GM19239 (cell line): ENCODE results near the gene DNMT1.
"Not testable (repeated sequence)": the region's sequence is repeated elsewhere in the genome, so short reads cannot be mapped to it uniquely, and the experiment has no call there.

Experiments used
- DNase-seq: peaks from one replicate; pipeline ENCODE4 v3.0.0; 2011; ENCODE audit warnings: low spot score; ENCODE audit not compliant: insufficient read length
- FAIRE-seq: peaks from 2 replicates; lab custom pipeline; 2011; peaks lifted over from hg19 to GRCh38; lab: Jason Lieb, UNC

Gene DNMT1

DNA sequence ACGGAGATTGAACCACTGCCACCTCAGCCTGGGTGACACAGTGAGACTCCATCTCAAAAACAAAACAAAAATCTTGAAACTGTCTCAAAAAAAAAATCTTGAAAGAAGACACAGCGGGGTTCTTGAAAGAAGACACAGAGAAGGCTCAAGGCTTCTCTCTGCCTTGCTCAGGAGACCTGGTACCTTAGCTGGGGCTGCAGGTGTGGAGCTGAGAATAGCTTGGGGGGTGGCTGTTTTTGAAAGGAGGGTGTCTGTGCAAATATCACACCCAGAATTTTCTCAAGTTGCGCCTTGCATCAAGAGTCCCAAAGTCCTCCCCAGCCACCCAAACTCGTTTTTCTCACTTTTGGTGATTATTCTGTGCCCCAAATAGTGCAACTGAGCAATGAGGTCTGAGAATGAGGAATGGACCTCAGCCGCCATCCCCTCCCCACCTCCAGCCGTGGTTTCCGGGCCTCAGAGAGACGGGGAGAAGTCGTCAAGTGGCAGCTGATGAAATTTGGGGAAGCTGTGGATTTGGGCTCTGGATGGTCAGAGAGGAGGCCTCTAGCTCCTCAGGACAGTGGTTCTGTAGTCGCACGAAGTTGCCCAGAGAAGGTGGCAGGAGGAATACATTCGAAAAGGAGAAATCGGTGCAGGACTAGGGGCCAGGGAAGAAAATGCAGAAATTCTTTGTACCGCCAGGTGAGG is 27.6 kb upstream of the DNMT1 start:
- DNase-seq = no peak
- peak; percentile 40 for FAIRE-seq

- DNase-seq (no peak), FAIRE-seq (no peak)
These were observed 25.9 kb upstream of the DNMT1 start for GRCh38 chr19:10220695-10221094.

DNA sequence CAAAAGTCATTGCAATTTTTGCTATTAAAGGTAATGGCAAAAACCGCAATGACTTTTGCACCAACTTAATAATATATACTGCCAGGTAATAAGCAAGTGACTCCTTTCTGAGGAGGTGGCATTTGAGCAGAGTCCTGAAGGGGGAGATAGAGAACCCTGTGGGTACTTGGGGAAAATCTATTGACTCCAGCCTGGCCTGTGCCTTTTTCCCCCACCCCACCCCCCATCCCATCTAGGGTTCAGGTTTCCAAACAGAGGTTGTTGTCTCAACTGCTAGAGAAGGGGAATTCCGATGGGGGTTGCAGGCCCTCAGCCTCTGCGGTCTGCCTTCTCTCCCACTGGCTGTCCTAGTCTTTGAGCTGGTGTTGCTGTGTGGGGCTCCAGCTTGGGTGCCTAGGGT is 24.9 kb upstream of the DNMT1 start:
- peak; percentile 92 for FAIRE-seq
- DNase-seq = peak; percentile 50

- DNase-seq (no peak), FAIRE-seq (no peak)
These were observed 22.3 kb upstream of the DNMT1 start for GRCh38 chr19:10217085-10217484.

DNA sequence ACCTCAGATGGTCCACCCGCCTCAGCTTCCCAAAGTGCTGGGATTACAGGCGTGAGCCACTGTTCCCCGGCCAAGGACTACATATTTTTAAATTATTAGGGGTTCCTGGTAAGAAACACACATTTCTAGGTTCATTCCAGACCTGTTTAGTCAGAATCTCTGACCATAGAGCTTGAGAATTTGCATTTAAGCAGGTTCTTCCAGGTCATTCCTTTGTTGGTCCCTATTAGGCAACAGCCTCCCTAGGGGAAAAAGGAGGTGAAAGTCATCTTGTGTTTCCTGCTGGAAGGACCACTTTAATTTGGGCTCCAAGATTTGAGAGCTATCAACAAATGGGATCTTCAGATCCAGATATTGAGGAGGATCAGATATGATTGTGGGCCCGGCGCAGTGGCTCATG is 20.0 kb upstream of the DNMT1 start:
- FAIRE-seq = no peak
- DNase-seq = no peak

GRCh38 chr19:10211691-10212090 is 16.9 kb upstream of the DNMT1 start:
- FAIRE-seq (no peak), DNase-seq (no peak)

DNA sequence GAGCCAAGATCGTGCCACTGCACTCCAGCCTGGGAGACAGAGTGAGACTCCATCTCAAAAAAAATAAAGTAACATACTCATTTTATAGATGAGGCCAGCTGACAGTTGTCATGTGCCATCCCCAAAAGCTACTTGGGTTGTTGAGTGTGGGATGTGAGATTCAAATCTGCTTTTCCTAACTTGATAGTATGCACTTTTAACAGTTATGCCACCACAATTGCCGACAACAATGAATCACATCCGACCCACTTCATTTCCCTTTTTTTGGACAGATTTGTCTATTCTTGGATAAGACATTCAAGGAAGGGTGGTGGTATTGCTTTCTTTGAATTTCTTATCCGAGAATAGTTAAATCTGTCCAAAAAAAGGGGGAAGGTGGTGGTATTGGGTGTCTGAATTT is 16.3 kb upstream of the DNMT1 start:
- FAIRE-seq (no peak), DNase-seq (no peak)

GRCh38 chr19:10209315-10209714 is 14.6 kb upstream of the DNMT1 start:
- no peak for DNase-seq
- FAIRE-seq = no peak

GRCh38 chr19:10207026-10207425 is 12.3 kb upstream of the DNMT1 start:
- DNase-seq = no peak
- no peak for FAIRE-seq

- no peak for FAIRE-seq
- DNase-seq = no peak
These were observed 11.6 kb upstream of the DNMT1 start for GRCh38 chr19:10206226-10206885.

DNA sequence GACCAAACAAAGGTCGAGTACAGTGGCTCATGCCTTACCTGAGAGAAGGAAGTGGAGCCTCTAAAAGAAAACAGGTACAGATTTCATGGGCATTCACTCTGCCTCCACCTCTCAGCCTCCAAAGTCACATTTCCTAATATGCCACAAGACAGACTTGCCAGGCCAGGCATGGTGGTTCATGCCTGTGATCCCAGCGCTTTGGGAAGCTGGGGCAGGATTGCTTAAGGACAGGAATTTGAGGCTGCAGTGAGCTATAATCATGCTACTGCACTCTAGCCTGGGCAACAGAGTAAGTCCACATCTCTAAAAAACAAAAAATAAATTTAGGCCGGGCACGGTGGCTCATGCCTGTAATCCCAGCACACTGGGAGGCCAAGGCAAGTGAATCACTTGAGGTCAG is 10.9 kb upstream of the DNMT1 start:
- DNase-seq (no peak), FAIRE-seq (no peak)

DNA sequence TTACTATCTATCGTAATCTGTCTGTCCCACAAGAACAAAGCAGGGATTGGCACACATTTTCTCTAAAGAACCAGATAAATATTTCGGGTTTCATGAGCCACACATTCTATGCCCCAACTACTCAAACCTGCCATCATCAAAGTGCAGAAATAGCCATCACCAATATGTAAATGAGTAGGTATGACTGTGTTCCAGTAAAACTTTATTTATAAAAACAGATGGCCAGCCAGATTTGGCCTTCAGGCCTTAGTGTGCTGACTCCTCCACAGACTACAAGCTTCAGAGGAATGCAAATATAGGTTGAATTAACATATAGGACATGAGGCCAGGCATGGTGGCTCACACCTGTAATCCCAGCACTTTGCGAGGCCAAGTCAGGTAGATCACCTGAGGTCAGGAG is 8.9 kb upstream of the DNMT1 start:
- no peak for DNase-seq
- FAIRE-seq = no peak

- FAIRE-seq = no peak
- DNase-seq = no peak
These were observed 6.4 kb upstream of the DNMT1 start for GRCh38 chr19:10201176-10201575.

DNA sequence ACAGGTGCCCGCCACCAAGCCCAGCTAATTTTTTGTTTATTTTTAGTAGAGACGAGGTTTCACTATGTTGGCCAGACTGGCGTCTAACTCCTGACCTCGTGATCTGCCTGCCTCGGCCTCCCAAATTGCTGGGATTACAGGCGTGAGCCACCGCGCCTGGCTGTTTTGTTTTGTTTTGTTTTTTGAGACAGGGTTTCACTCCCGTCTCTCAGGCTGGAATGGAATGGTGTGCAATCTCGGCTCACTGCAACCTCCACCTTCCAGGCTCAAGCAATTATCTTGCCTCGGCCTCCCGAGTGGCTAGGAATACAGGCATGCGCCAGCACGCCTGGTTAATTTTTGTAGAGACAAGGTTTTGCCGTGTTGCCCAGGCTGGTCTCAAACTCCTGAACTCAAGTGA is 5.3 kb upstream of the DNMT1 start:
- not testable (repeated sequence) for FAIRE-seq, DNase-seq

GRCh38 chr19:10198889-10199644 is 4.3 kb upstream of the DNMT1 start:
- peak; percentile 40 for FAIRE-seq
- not testable (repeated sequence) for DNase-seq

DNA sequence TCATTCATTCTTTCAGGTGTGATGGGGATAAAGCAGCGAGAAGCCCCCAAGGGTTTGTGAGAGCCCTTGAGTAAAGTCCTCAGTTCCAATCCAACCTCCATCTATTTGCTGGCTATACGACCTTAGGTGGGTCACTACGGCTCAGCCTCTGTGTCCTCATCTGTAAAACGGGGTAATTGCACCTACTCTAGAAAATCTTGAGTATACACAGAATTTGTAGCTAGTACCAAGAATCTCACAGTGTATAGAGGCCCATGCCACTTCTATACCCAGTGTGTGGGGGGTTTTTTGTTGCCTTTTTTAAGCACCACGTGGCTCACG is 406 bp upstream of the DNMT1 start:
- no peak for FAIRE-seq
- no peak for DNase-seq

DNA sequence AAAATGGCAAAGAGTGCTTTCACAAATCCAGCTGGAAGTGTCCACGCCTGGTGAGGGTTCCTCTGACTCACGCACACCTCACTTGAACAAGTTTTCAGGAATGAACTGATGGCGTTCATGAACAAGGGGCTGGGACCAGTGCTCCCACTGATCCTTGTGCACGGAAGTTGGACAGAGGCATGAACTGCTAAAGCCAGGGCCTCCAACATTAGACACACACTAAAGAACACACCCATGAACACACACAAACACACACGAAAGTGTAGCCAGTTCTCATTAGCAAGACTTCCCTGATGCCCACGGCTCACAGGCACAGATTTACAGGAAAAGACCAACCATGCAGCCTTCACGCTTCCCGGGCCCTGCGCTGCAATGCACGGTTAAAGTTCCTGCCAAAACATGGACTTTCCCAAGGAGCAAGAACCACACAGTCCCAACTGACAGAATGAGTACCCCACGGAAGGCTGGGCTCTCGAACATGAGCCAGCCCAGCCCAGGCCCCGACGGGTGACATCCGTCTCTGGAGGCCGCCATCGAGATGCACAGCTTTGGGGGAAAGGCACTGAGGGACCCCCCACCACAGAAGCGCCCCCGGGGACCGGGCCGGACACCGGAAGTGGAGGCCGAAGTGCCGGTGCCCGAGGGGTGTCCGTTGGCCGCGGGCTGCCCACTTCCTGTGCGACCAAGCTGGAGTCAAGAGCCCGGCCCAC is 808 bp downstream of the DNMT1 start:
- DNase-seq (no peak), FAIRE-seq (peak; percentile 76)

- DNase-seq (no peak), FAIRE-seq (no peak)
These were observed 1.8 kb downstream of the DNMT1 start for GRCh38 chr19:10192922-10193321.

GRCh38 chr19:10191347-10191746 is 3.4 kb downstream of the DNMT1 start:
- no peak for DNase-seq
- FAIRE-seq = no peak

DNA sequence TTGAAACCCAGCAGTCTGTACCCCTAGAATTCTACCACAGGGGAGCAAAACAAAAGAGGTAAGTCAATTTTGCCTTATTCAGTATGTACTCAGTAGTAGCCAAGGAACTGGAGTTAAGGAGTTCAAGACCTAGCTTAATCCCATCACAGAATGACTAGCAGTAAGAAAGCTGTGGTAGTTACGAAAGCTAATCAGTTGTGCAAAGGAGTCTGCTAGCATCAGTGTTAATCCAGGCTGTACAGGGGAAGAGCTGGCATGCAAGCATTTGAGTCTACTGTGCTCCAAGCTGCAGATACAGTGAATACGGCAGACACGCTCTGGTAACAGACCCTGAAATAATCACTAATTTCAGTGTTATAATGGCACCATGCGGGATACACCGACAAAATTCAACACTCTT is 4.7 kb downstream of the DNMT1 start:
- DNase-seq = no peak
- FAIRE-seq = no peak

DNA sequence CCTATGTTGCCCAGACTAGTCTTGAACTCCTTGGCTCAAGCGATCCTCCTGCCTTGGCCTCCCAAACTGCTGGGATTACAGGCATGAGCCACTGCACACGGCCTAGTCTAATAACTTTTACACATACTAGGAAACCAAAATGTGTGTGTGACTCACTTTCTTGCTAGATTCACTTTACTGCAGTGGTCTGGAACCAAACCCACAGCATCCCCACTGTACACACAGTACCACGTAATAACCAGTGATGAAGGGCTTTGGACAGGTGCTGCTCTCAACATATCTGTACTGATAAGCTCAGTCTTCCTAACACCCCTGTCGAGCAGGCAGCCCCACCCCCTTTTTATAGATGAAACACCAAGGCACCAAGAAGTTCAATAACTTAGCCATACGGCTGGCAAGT is 5.1 kb downstream of the DNMT1 start:
- FAIRE-seq (no peak), DNase-seq (no peak)
